Uterus (tissue), 2 donors: ENCODE results near the gene FAM200B.

ENCODE experiments used
- CTCF ChIP-seq, 4 experiments: fragments of 200-600 bp in 2 of 4; fragments of 450-650 bp in 2 of 4; sonication (generic) in 2 of 4; IDR thresholded peaks; one replicate each; pipeline ENCODE4 v1.5.1; 2016 to 2019; ENCODE audit warnings: antibody characterized with exemption in 4 of 4, mild to moderate bottlenecking in 2 of 4, moderate library complexity in 1 of 4
- POLR2A ChIP-seq, 2 donors: fragments of 450-650 bp; IDR thresholded peaks; one replicate each; pipeline ENCODE4 v1.6.1; 2016; ENCODE audit warnings: antibody characterized with exemption in 2 of 2, mild to moderate bottlenecking in 1 of 2, moderate library complexity in 1 of 2

GRCh38 chr4:15737255-15737654 lies 55.6 kb downstream of the FAM200B start:
- TF ChIP-seq POLR2A (IDR thresholded peaks at IDR 0.05) (no peak), CTCF (IDR thresholded peaks at IDR 0.05) (no peak)
